Measurements from ENCODE around the gene RMC1.

DNA sequence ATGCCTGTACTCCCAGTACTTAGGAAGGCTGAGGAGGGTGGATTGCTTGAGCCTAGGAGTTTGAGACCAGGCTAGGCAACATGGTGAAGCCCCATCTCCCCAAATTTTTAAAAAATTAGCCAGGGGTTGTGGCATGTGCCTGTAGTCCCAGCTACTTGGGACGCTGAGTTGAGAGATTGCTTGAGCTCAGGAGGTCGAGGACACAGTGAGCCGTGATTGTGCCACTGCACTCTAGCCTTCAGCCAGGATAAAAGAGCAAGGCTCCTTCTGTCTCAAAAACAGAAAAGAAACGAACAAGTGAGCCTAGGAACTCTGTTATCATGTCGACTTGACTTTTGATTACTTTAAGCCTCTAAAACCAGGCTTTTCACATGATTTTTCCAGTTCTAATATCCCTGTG, 69.3 kb downstream of the RMC1 start:
- TF ChIP-seq POLR2A (IDR thresholded peaks at IDR 0.05; ENCODE audit: low read length) (no peak), GATA1 (IDR thresholded peaks at IDR 0.05; ENCODE audit: low read depth, low read length) (no peak)

All from erythroblast (primary cell).